Measurements from ENCODE around the gene TNRC6B.
A peak's percentile ranks its signal among the peaks of the same experiment; 100 is the strongest.

DNA sequence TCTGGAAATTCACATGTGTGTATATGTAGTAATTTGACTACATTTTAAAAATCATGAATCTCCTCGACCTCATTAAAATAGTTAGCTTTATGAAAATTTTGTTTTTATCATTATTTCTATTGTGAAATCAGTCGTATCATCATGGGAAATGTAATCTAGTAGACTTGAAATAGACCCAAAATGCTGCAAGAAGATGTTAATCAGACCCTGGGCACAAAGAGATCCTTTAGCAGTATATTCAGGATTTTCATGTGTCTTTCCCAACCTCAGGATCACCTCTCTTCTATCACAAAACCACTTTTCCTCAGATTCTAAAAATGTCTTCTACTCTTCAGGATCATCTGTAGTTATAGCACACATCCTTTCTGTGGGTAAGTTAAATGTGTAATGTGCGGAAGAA is 93.7 kb downstream of the TNRC6B start:
- TF ChIP-seq, protein P1, sequence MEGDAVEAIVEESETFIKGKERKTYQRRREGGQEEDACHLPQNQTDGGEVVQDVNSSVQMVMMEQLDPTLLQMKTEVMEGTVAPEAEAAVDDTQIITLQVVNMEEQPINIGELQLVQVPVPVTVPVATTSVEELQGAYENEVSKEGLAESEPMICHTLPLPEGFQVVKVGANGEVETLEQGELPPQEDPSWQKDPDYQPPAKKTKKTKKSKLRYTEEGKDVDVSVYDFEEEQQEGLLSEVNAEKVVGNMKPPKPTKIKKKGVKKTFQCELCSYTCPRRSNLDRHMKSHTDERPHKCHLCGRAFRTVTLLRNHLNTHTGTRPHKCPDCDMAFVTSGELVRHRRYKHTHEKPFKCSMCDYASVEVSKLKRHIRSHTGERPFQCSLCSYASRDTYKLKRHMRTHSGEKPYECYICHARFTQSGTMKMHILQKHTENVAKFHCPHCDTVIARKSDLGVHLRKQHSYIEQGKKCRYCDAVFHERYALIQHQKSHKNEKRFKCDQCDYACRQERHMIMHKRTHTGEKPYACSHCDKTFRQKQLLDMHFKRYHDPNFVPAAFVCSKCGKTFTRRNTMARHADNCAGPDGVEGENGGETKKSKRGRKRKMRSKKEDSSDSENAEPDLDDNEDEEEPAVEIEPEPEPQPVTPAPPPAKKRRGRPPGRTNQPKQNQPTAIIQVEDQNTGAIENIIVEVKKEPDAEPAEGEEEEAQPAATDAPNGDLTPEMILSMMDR (IDR thresholded peaks at IDR 0.05): no peak
- TF ChIP-seq POLR2A (IDR thresholded peaks at IDR 0.05) (no peak), EP300 (IDR thresholded peaks at IDR 0.05) (peak in 1 of 2 donors; percentile 21)

Measured in tibial nerve (tissue), 4 donors.